CD14-positive monocyte (primary cell): ENCODE data around the gene FAM114A2. TPM values are rescaled to one million over a fixed set of nuclear protein-coding genes. Genes with fewer than 3 reads are reported as not detected.

Experiments used
- DNase-seq, 3 donors: peaks; one replicate each; pipeline ENCODE4 v3.0.0-alpha.2; 2011 to 2022
- H2AFZ ChIP-seq: 2 replicates; pipeline ENCODE4 v1.6.0; 2012; ENCODE audit warnings: mild to moderate bottlenecking, low read depth, low read length, inconsistent platforms; ENCODE audit not compliant: insufficient read depth, poor library complexity, severe bottlenecking
- H3K27ac ChIP-seq, 2 donors: 1 replicate in 1 of 2; 2 replicates in 1 of 2; pipeline ENCODE4 v1.5.1; 2012 to 2013; ENCODE audit warnings: low read length in 2 of 2, control low read depth in 1 of 2, inconsistent platforms in 1 of 2, low read depth in 1 of 2, mild to moderate bottlenecking in 1 of 2
- H3K27me3 ChIP-seq, 2 donors: one replicate each; pipeline versions ENCODE4 v1.6.0 to v1.6.1; 2011 to 2013; ENCODE audit warnings: low read length in 2 of 2; ENCODE audit not compliant: control insufficient read depth in 2 of 2, insufficient read depth in 2 of 2
- H3K36me3 ChIP-seq, 2 donors: replicated peaks in 1 of 2; 1 replicate in 1 of 2; 2 replicates in 1 of 2; pipeline versions ENCODE4 v1.5.1 to v1.6.1; 2012 to 2013; ENCODE audit warnings: low read length in 2 of 2, control low read depth in 1 of 2, inconsistent platforms in 1 of 2, mild to moderate bottlenecking in 1 of 2; ENCODE audit not compliant: insufficient read depth in 2 of 2, control insufficient read depth in 1 of 2
- H3K4me1 ChIP-seq, 2 donors: 1 replicate in 1 of 2; 2 replicates in 1 of 2; pipeline versions ENCODE4 v1.5.1 to v1.6.1; 2012 to 2013; ENCODE audit warnings: low read length in 2 of 2, control low read depth in 1 of 2, inconsistent platforms in 1 of 2, mild to moderate bottlenecking in 1 of 2, moderate library complexity in 1 of 2; ENCODE audit not compliant: insufficient read depth in 2 of 2, control insufficient read depth in 1 of 2
- H3K4me2 ChIP-seq: replicated peaks from 2 replicates; pipeline ENCODE3; 2012; ENCODE audit warnings: low read length, moderate library complexity, mild to moderate bottlenecking; ENCODE audit not compliant: poor library complexity, severe bottlenecking; ENCODE audit errors: extremely low read depth
- H3K4me3 ChIP-seq, 3 experiments: fragments of 200-600 bp in 1 of 3; sonication (generic) in 1 of 3; replicated peaks in 1 of 3; 1 replicate in 2 of 3; 2 replicates in 1 of 3; pipeline ENCODE4 v1.5.1; 2011 to 2013; ENCODE audit warnings: low read length in 3 of 3, mild to moderate bottlenecking in 3 of 3, control low read depth in 2 of 3, low read depth in 2 of 3, inconsistent platforms in 1 of 3, moderate library complexity in 1 of 3
- H3K79me2 ChIP-seq: 2 replicates; pipeline ENCODE4 v1.6.0; 2012; ENCODE audit warnings: mild to moderate bottlenecking, control low read depth, inconsistent platforms, low read length, moderate library complexity; ENCODE audit not compliant: insufficient read depth
- H3K9ac ChIP-seq: 2 replicates; pipeline ENCODE4 v1.6.0; 2017; ENCODE audit warnings: low read length, mild to moderate bottlenecking; ENCODE audit not compliant: insufficient read depth, poor library complexity, severe bottlenecking
- H3K9me3 ChIP-seq, 2 donors: replicated peaks in 1 of 2; 1 replicate in 1 of 2; 2 replicates in 1 of 2; pipeline versions ENCODE4 v1.5.1 to v1.6.1; 2012 to 2013; ENCODE audit warnings: low read length in 2 of 2, control low read depth in 1 of 2; ENCODE audit not compliant: control insufficient read depth in 1 of 2, insufficient read depth in 1 of 2
- H4K20me1 ChIP-seq: 2 replicates; pipeline ENCODE4 v1.6.0; 2012; ENCODE audit warnings: mild to moderate bottlenecking, low read length, control low read depth, moderate library complexity; ENCODE audit not compliant: insufficient read depth
- H3K27ac Mint-ChIP-seq, 7 donors: one replicate each; pipeline ENCODE4 v1.8.0; 2020; ENCODE audit warnings: mild to moderate bottlenecking in 7 of 7, mixed read lengths in 7 of 7, moderate library complexity in 6 of 7, inconsistent platforms in 2 of 7
- H3K27me3 Mint-ChIP-seq, 3 donors: one replicate each; pipeline ENCODE4 v1.8.0; 2021 to 2022; ENCODE audit warnings: low read depth in 3 of 3, mild to moderate bottlenecking in 3 of 3, mixed read lengths in 3 of 3, moderate library complexity in 3 of 3, inconsistent platforms in 1 of 3
- H3K36me3 Mint-ChIP-seq, 2 donors: one replicate each; pipeline ENCODE4 v1.8.0; 2020; ENCODE audit warnings: mixed read lengths in 2 of 2, inconsistent platforms in 1 of 2, mild to moderate bottlenecking in 1 of 2
- H3K4me1 Mint-ChIP-seq: one replicate; pipeline ENCODE4 v1.8.0; 2020; ENCODE audit warnings: mild to moderate bottlenecking, mixed read lengths
- H3K4me3 Mint-ChIP-seq, 2 donors: one replicate each; pipeline ENCODE4 v1.8.0; 2020; ENCODE audit warnings: mild to moderate bottlenecking in 2 of 2, mixed read lengths in 2 of 2, moderate library complexity in 1 of 2
- H3K9me3 Mint-ChIP-seq, 7 donors: one replicate each; pipeline ENCODE4 v1.8.0; 2020 to 2022; ENCODE audit warnings: mixed read lengths in 7 of 7, mild to moderate bottlenecking in 6 of 7, moderate library complexity in 6 of 7, inconsistent platforms in 2 of 7
- WGBS: methylation state at CpG from one replicate; pipeline ENCODE4 v1.1.5; 2013; ENCODE audit warnings: missing lambda C conversion rate; ENCODE audit not compliant: insufficient coverage; 5-methylcytosine and 5-hydroxymethylcytosine counted together
- intact Hi-C, 2 donors: fragments of 100-400 bp; cut with micrococcal nuclease; formaldehyde crosslinking; loops; one replicate each; pipeline versions ENCODE4 v1.15.0 to v1.15.1; 2023
- polyA plus RNA-seq, 3 donors: library from polyadenylated mRNA; depleted of rRNA in 1 of 3; unstranded in 2 of 3; stranded (reverse) in 1 of 3; fragments of 300-500 nt in 2 of 3; fragments of >200 nt in 1 of 3; fragmentation: Illumina TruSeq in 2 of 3; gene quantifications; 1 replicate in 2 of 3; 2 replicates in 1 of 3; pipeline ENCODE4 v1.2.3, GENCODE V29; 2012 to 2021
- TF ChIP-seq, protein P1 (sequence below): fragments of 200-600 bp; IDR thresholded peaks from one replicate; pipeline ENCODE4 v1.8.0; 2022; ENCODE audit warnings: antibody characterized with exemption, mild to moderate bottlenecking

The FAM114A2 gene
- polyA plus RNA-seq, 3 donors = 6.7 to 18.4 (median 15.6) TPM

DNA sequence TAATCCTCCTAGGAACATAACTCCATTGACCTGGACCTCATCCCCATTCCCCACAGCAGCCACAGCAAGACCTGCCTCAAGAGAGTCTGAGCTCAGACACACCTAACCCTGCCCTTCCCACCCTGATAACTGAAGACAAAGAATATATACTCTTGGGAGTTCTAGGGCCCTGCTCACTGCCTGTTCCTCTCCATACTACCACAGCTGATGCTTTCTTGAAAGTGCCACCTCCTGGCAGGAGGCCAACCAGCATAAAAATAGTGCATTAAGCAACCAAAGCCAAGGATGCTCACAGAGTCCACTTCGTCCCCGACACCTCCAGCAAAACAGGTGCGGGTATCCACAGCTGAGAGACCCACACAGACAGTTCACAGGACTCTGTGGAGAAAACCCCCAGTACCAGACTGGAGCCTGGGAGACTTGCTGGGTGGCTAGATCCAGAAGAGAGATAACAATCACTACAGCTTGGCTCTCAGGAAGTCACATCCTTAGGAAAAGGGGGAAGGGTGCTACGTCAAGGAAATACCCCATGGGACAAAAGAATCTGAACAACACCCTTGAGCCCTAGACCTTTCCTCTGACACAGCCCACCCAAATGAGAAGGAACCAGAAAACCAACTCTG lies 23.5 kb downstream of the FAM114A2 start:
- Histone ChIP-seq H3K4me2 (no peak overlapping the region), H3K79me2 (no peaks in the 10 kb centered on the region), H3K4me3 (no peak overlapping the region), H3K27me3 (no peaks in the 10 kb centered on the region), H3K27ac (no peak overlapping the region), H3K9ac (no peak overlapping the region), H2AFZ (no peak overlapping the region), H3K9me3 (no peaks in the 10 kb centered on the region), H4K20me1 (no peaks in the 10 kb centered on the region), H3K36me3 (peaks cover 6 to 44% of the 10 kb centered on the region in 2 donors), H3K4me1 (no peaks in the 10 kb centered on the region)
- 82% methylated on average over 2 of the region's 4 CpGs for WGBS
- peaks cover 0 to 3% (median 0%) of the 10 kb centered on the region in 7 donors for H3K9me3 Mint-ChIP-seq
- no peaks in the 10 kb centered on the region for H3K4me1 Mint-ChIP-seq
- peak overlapping the region in 1 of 7 donors; percentile 44 for H3K27ac Mint-ChIP-seq
- peaks cover 0 to 2% (median 0%) of the 10 kb centered on the region in 3 donors for H3K27me3 Mint-ChIP-seq
- H3K36me3 Mint-ChIP-seq = peaks cover 61 to 68% of the 10 kb centered on the region in 2 donors
- intact Hi-C loops = no loop called here
- DNase-seq = no peak
- no peak overlapping the region for H3K4me3 Mint-ChIP-seq
- TF ChIP-seq, protein P1, sequence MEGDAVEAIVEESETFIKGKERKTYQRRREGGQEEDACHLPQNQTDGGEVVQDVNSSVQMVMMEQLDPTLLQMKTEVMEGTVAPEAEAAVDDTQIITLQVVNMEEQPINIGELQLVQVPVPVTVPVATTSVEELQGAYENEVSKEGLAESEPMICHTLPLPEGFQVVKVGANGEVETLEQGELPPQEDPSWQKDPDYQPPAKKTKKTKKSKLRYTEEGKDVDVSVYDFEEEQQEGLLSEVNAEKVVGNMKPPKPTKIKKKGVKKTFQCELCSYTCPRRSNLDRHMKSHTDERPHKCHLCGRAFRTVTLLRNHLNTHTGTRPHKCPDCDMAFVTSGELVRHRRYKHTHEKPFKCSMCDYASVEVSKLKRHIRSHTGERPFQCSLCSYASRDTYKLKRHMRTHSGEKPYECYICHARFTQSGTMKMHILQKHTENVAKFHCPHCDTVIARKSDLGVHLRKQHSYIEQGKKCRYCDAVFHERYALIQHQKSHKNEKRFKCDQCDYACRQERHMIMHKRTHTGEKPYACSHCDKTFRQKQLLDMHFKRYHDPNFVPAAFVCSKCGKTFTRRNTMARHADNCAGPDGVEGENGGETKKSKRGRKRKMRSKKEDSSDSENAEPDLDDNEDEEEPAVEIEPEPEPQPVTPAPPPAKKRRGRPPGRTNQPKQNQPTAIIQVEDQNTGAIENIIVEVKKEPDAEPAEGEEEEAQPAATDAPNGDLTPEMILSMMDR = no peak

DNA sequence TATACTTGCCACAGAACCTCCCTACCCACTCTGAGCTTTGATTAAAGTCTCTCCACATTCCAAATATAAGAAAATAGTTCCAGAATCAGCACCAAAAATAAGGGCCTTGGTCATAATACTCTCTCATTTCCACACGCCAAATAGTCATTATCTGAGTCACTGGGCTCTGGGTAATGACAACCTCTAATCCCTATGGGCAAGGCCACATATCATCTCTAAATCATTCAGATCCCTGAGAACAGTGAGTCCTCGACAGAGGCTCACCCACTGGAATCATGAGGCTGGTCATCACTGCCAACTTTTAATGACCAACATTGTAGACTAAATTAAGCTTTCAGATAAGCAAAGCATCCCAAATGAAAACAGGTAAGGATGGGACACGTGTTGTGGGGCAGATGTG lies 28.1 kb downstream of the FAM114A2 start:
- peaks cover 0 to 2% (median 0%) of the 10 kb centered on the region in 3 donors for H3K27me3 Mint-ChIP-seq
- no peak for DNase-seq
- H3K36me3 Mint-ChIP-seq = peaks cover 44 to 49% of the 10 kb centered on the region in 2 donors
- intact Hi-C loops = no loop called here
- no peaks in the 10 kb centered on the region for H3K4me1 Mint-ChIP-seq
- 85% methylated on average over 2 of the region's 3 CpGs for WGBS
- H4K20me1 ChIP-seq = no peaks in the 10 kb centered on the region
- peak overlapping the region in 2 of 7 donors; percentile 10 to 42 for H3K27ac Mint-ChIP-seq
- no peaks in the 10 kb centered on the region for H3K4me1 ChIP-seq
- no peak overlapping the region for H3K27ac ChIP-seq
- no peaks in the 10 kb centered on the region for H3K27me3 ChIP-seq
- no peaks in the 10 kb centered on the region for H3K79me2 ChIP-seq
- no peak overlapping the region for H3K4me3 Mint-ChIP-seq
- H3K9me3 Mint-ChIP-seq = peaks cover 0 to 3% (median 0%) of the 10 kb centered on the region in 7 donors
- H3K9ac ChIP-seq = no peak overlapping the region
- peaks cover 6 to 48% of the 10 kb centered on the region in 2 donors for H3K36me3 ChIP-seq
- no peaks in the 10 kb centered on the region for H3K9me3 ChIP-seq
- TF ChIP-seq, protein P1 = no peak
- H3K4me3 ChIP-seq = no peak overlapping the region
- H3K4me2 ChIP-seq = no peak overlapping the region
- no peak overlapping the region for H2AFZ ChIP-seq
